OCI-LY3 (cell line): Measurements from ENCODE around the gene PTPRA.

Experiments
- H2AFZ ChIP-seq: fragments of 200-600, 300-600 bp; shearing (Covaris generic); 2 replicates; pipeline ENCODE4 v1.6.0; 2014; ENCODE audit warnings: antibody characterized with exemption, low read depth, low read length
- H3K27ac ChIP-seq: fragments of 200-600, 300-600 bp; sonication (generic); 2 replicates; pipeline ENCODE4 v1.5.1; 2014; ENCODE audit warnings: mild to moderate bottlenecking, low read length, moderate library complexity, mixed read lengths
- H3K27me3 ChIP-seq: fragments of 200-600, 300-600 bp; sonication (generic); 2 replicates; pipeline ENCODE4 v1.6.1; 2014; ENCODE audit warnings: low read depth, low read length, mixed read lengths
- H3K36me3 ChIP-seq: fragments of 200-600, 300-600 bp; sonication (generic); replicated peaks from 2 replicates; pipeline ENCODE3; 2014; ENCODE audit warnings: low read depth, low read length, mixed read lengths
- H3K4me1 ChIP-seq: fragments of 300-600, 200-600 bp; sonication (generic); 2 replicates; pipeline ENCODE4 v1.6.1; 2014; ENCODE audit warnings: low read length, mixed read lengths
- H3K4me2 ChIP-seq: fragments of 200-600, 300-600 bp; sonication (generic); 2 replicates; pipeline ENCODE4 v1.6.1; 2014; ENCODE audit warnings: low read length, mixed read lengths
- H3K4me3 ChIP-seq: fragments of 300-600, 200-600 bp; sonication (generic); 2 replicates; pipeline ENCODE4 v1.5.1; 2014; ENCODE audit warnings: antibody characterized with exemption, mild to moderate bottlenecking, low read length, moderate library complexity
- H3K79me2 ChIP-seq: fragments of 300-600, 200-600 bp; shearing (Covaris generic); 2 replicates; pipeline ENCODE4 v1.6.1; 2014; ENCODE audit warnings: mild to moderate bottlenecking, low read length, mixed read lengths
- H3K9ac ChIP-seq: fragments of 300-600, 200-600 bp; shearing (Covaris generic); 2 replicates; pipeline ENCODE4 v1.6.0; 2014; ENCODE audit warnings: mild to moderate bottlenecking, low read length, moderate library complexity
- H3K9me3 ChIP-seq: fragments of 200-600, 300-600 bp; shearing (Covaris generic); 2 replicates; pipeline ENCODE4 v1.6.1; 2014; ENCODE audit warnings: low read length, mixed read lengths; ENCODE audit not compliant: insufficient read depth
- H4K20me1 ChIP-seq: fragments of 200-600, 300-600 bp; sonication (generic); 2 replicates; pipeline ENCODE4 v1.6.1; 2016; ENCODE audit warnings: low read length, mixed read lengths; ENCODE audit not compliant: insufficient read depth
- CTCF ChIP-seq: fragments of 200-600, 300-600 bp; sonication (generic); IDR thresholded peaks from 2 replicates; pipeline ENCODE4 v1.5.1; 2014; ENCODE audit warnings: antibody characterized with exemption, low read length, low read depth
- EZH2phosphoT487 ChIP-seq: fragments of 200-600 bp; shearing (Covaris generic); IDR thresholded peaks from 2 replicates; pipeline ENCODE4 v1.6.1; 2018; ENCODE audit warnings: antibody characterized with exemption, mixed run types, low read depth

PTPRA gene

GRCh38 chr20:2955257-2955970 is 82.1 kb downstream of the PTPRA start:
- Histone ChIP-seq H3K4me3 (no peak overlapping the region), H2AFZ (no peak overlapping the region), H3K4me2 (no peak overlapping the region), H3K9me3 (no peaks in the 10 kb centered on the region), H4K20me1 (no peaks in the 10 kb centered on the region), H3K27me3 (no peaks in the 10 kb centered on the region), H3K36me3 (peaks cover 7% of the 10 kb centered on the region), H3K4me1 (0 out of 2 replicates have a peak, but pooled peaks cover 5% of the 10 kb centered on the region), H3K9ac (no peak overlapping the region), H3K79me2 (no peaks in the 10 kb centered on the region), H3K27ac (no peak overlapping the region)
- no peak for TF ChIP-seq CTCF
- TF ChIP-seq EZH2phosphoT487 = no peak

GRCh38 chr20:2956480-2956879 is 83.2 kb downstream of the PTPRA start:
- TF ChIP-seq EZH2phosphoT487 (no peak), CTCF (no peak)
- H3K4me2 ChIP-seq = no peak overlapping the region

DNA sequence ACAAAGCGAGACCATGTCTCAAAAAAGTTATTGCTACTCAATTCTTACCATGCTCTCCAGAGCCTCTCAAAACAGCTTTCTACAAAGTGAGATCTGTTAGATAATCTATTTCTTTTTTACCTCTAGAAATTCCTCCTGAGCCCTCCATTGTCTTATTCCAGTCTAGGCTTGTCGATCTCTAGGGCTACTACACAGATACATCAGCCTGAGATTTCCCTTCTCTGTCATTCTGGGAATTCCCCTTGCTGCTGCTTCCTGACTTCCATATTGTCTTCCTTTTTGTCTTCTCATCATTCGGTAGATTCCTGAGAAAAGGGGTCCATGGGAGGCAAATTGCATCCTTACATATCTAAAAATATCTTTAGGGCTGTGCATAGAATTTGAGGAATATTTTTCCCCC is 94.6 kb downstream of the PTPRA start:
- Histone ChIP-seq H3K9ac (no peak overlapping the region), H3K4me2 (no peak overlapping the region), H3K4me1 (no peaks in the 10 kb centered on the region), H3K36me3 (peaks cover 27% of the 10 kb centered on the region), H4K20me1 (0 out of 2 replicates have a peak, but pooled peaks cover 4% of the 10 kb centered on the region), H2AFZ (no peak overlapping the region), H3K9me3 (no peaks in the 10 kb centered on the region), H3K4me3 (no peak overlapping the region), H3K27me3 (no peaks in the 10 kb centered on the region), H3K79me2 (no peaks in the 10 kb centered on the region), H3K27ac (no peak overlapping the region)
- no peak for TF ChIP-seq CTCF
- TF ChIP-seq EZH2phosphoT487 = no peak

More at GRCh38 chr20:2956480-2956879, 83.2 kb downstream of the PTPRA start:
- Histone ChIP-seq H3K27me3 (no peaks in the 10 kb centered on the region), H3K79me2 (no peaks in the 10 kb centered on the region), H3K4me3 (no peak overlapping the region), H3K9ac (no peak overlapping the region), H4K20me1 (no peaks in the 10 kb centered on the region), H2AFZ (no peak overlapping the region), H3K9me3 (no peaks in the 10 kb centered on the region), H3K36me3 (peaks cover 9% of the 10 kb centered on the region), H3K27ac (no peak overlapping the region), H3K4me1 (0 out of 2 replicates have a peak, but pooled peaks cover 5% of the 10 kb centered on the region)

GRCh38 chr20:2972126-2972525 is 98.8 kb downstream of the PTPRA start:
- Histone ChIP-seq H3K4me3 (no peak overlapping the region), H3K27ac (no peak overlapping the region), H3K4me2 (no peak overlapping the region), H3K9me3 (no peaks in the 10 kb centered on the region), H3K79me2 (no peaks in the 10 kb centered on the region), H3K36me3 (peaks cover 2% of the 10 kb centered on the region), H2AFZ (no peak overlapping the region), H3K4me1 (no peaks in the 10 kb centered on the region), H3K27me3 (no peaks in the 10 kb centered on the region), H3K9ac (no peak overlapping the region), H4K20me1 (0 out of 2 replicates have a peak, but pooled peaks cover 4% of the 10 kb centered on the region)
- TF ChIP-seq EZH2phosphoT487 = no peak
- TF ChIP-seq CTCF = no peak
